Measurements from ENCODE around the gene FKBP10. TPM values are rescaled to one million over a fixed set of nuclear protein-coding genes. Genes with fewer than 3 reads are reported as not detected.

FKBP10 gene
- polyA plus RNA-seq, 1 of the 3 experiments (the other 2 are of a cell fraction), result 360 TPM

DNA sequence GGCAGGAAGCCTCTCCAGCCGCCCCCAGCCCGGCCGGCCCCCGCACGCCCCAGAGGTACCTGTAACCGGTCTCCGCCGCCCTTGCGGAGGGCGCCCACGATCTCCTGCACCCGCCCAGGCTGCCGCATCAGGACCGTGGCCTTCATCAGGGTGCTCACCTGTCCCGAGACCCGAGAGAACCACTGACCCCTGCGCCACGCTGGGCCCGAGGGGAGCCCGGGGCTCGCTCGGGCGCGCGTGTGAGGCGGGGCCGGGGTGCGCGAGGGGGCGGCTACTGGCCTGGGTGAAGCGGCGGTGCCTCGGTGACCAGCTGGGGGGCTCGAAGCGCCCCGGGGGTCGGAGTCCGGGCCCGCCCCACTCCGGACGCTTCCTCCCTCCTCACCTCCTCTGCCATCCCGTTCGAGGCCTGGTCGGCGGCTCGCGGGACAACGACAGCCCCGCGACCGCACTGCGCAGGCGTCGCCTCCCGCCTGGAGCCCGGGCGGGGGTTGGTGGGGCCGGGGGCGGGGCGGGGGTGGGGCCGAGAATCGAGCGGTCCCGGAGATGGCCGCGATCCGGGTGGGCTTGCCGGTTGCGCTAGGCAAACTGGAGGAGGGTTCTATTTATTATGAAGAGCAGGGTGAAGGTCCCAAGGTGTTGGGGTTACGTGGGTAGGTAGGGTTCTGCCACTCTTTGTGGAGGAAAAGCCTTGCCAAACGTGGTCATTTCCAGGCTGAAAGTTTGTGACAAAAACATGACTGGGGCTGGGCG is 23.2 kb downstream of the FKBP10 start, which contains the start of gene NT5C3B:
NT5C3B (minus strand) TSS at position 433 of the 750 bp plus-strand sequence; CDS start at position 394, 39 bp downstream.
- Histone ChIP-seq H3K4me3 (ENCODE audit: low read depth in 2 of 2, low read length in 1 of 2) (peak within 1 kb of the TSS; percentile 71 to 91), H3K27ac (ENCODE audit: low read depth in 2 of 2, low read length in 1 of 2) (peak within 1 kb of the TSS in 1 of 2 experiments; percentile 40; a peak in 1 of 4 replicates), H3K27me3 (ENCODE audit: insufficient read depth) (no peaks in the 10 kb centered on the region), H3K4me2 (peak within 1 kb of the TSS; percentile 95), H3K9me3 (no peaks in the 10 kb centered on the region), H3K4me1 (ENCODE audit: control insufficient read depth in 1 of 2, insufficient read depth in 2 of 2, low read depth in 1 of 2, low read length in 1 of 2) (peaks cover 0 to 8% of the 10 kb centered on the region in 2 experiments; a peak in 1 of 4 replicates), H3K79me2 (ENCODE audit: insufficient read depth) (peaks cover 20% of the 10 kb centered on the region; the same call in 1 of the 2 replicates), H3K9ac (peak within 1 kb of the TSS; percentile 82), H3K9me2 (no peaks in the 10 kb centered on the region), H2AFZ (ENCODE audit: low read depth) (peak within 1 kb of the TSS; percentile 96), H3K36me3 (replicated peaks in 1 of 2; ENCODE audit: control insufficient read depth in 1 of 2, insufficient read depth in 2 of 2, low read length in 1 of 2) (peaks cover 7 to 23% of the 10 kb centered on the region in 2 experiments), H3F3A (replicated peaks; ENCODE audit: insufficient read depth) (no peaks in the 10 kb centered on the region), H4K20me1 (ENCODE audit: insufficient read depth) (no peaks in the 10 kb centered on the region)
- TF ChIP-seq FOXJ3 (CRISPR knock-in tag; IDR thresholded peaks at IDR 0.05), result no peak
- TF ChIP-seq POLR2AphosphoS5 (IDR thresholded peaks at IDR 0.05; ENCODE audit: low read depth, low read length), result peak; percentile 41; the same call in 1 of the 2 replicates
- peak; percentile 70 for TF ChIP-seq NRF1 (IDR thresholded peaks at IDR 0.05; ENCODE audit: low read depth, low read length)
- TF ChIP-seq MXI1 (IDR thresholded peaks at IDR 0.05; ENCODE audit: low read depth, low read length), result peak; percentile 35; the same call in 1 of the 2 replicates
- 0 out of 2 replicates have a peak, but pooled peaks have one; percentile 22 for TF ChIP-seq SIN3A (IDR thresholded peaks at IDR 0.05; ENCODE audit: borderline replicate concordance, low read depth, low read length)
- no peak for TF ChIP-seq YY1 (IDR thresholded peaks at IDR 0.05; ENCODE audit: low read depth)
- ChIA-PET CTCF (interaction anchor here (1.5 to 1.8 kb wide), 4 partner anchors 10 to 124 kb away, joined by 4 to 8 read pairs (median 6); partner anchors contain the start of gene P3H4), POLR2A (interaction anchor here (1.1 to 2.2 kb wide), 2 partner anchors 25 to 29 kb away, joined by 3 to 6 read pairs; partner anchors contain the start of genes KLHL11 and P3H4)
- DNase-seq, result peak; percentile 98
- 2% methylated on average over 22 of the region's 72 CpGs for WGBS (ENCODE audit: low lambda C conversion rate)

DNA sequence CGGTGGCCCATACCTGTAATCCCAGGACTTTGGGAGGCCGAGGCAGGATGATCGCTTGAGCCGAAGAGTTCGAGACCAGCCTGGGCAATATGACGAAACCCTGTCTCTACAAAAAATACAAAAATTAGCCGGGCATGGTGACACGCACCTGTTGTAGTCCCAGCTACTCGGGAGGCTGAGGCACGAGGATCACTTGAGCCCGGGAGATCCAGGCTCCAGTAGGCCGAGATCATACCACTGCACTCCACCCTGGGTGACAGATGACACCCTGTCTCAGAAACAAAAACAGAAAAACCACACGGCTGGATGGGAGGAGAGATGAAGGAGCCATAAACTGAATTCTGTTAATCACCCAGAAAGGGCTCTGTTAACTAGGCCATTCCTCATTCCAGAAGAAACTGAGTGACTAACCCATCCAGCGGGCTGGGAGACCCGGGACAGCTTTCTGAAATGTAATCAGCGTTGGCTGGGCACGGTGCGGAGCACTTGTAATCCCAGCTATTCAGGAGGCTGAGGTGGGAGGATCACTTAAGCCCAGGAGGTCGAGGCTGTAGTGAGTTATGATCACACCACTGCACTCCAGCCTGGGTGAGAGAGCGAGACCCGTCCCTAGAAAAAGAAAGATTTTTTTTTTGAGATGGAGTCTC is 23.9 kb downstream of the FKBP10 start:
- Histone ChIP-seq H3F3A (replicated peaks; ENCODE audit: insufficient read depth) (no peaks in the 10 kb centered on the region), H3K9me2 (no peaks in the 10 kb centered on the region), H4K20me1 (ENCODE audit: insufficient read depth) (no peaks in the 10 kb centered on the region), H3K27ac (ENCODE audit: low read depth in 2 of 2, low read length in 1 of 2) (no peak overlapping the region; a peak in 1 of 4 replicates), H3K4me2 (peak overlapping the region; percentile 95), H3K9ac (0 out of 2 replicates have a peak overlapping the region, but pooled peaks have one; percentile 21), H3K79me2 (ENCODE audit: insufficient read depth) (peaks cover 20% of the 10 kb centered on the region; the same call in 1 of the 2 replicates), H3K4me3 (ENCODE audit: low read depth in 2 of 2, low read length in 1 of 2) (peak overlapping the region; percentile 71 to 91), H2AFZ (ENCODE audit: low read depth) (peak overlapping the region; percentile 96), H3K36me3 (replicated peaks in 1 of 2; ENCODE audit: control insufficient read depth in 1 of 2, insufficient read depth in 2 of 2, low read length in 1 of 2) (peaks cover 7 to 17% of the 10 kb centered on the region in 2 experiments), H3K27me3 (ENCODE audit: insufficient read depth) (no peaks in the 10 kb centered on the region), H3K9me3 (no peaks in the 10 kb centered on the region), H3K4me1 (ENCODE audit: control insufficient read depth in 1 of 2, insufficient read depth in 2 of 2, low read depth in 1 of 2, low read length in 1 of 2) (peaks cover 0 to 8% of the 10 kb centered on the region in 2 experiments; a peak in 1 of 4 replicates)
- POLR2A ChIA-PET, result interaction anchor here (1.1 to 2.2 kb wide), 2 partner anchors 25 to 28 kb away, joined by 3 to 6 read pairs; partner anchors contain the start of genes KLHL11 and P3H4
- 55% methylated on average over 21 of the region's 21 CpGs for WGBS (ENCODE audit: low lambda C conversion rate)
- CTCF ChIA-PET, result interaction anchor here (0.7 to 1.6 kb wide), 2 partner anchors 13 to 35 kb away, joined by 3 to 4 read pairs; no protein-coding TSS in a partner anchor
- TF ChIP-seq GABPA (IDR thresholded peaks at IDR 0.05; ENCODE audit: low read depth) (no peak), USF1 (IDR thresholded peaks at IDR 0.05; ENCODE audit: borderline replicate concordance, low read depth) (no peak), SMC3 (IDR thresholded peaks at IDR 0.05; ENCODE audit: low read depth, low read length) (no peak), RFX5 (IDR thresholded peaks at IDR 0.05; ENCODE audit: low read length) (no peak), RCOR1 (IDR thresholded peaks at IDR 0.05; ENCODE audit: low read length) (no peak), CTCF (IDR thresholded peaks at IDR 0.05) (no peak), RAD21 (IDR thresholded peaks at IDR 0.05; ENCODE audit: low read length) (no peak), NRF1 (IDR thresholded peaks at IDR 0.05; ENCODE audit: low read depth, low read length) (no peak), CHD2 (IDR thresholded peaks at IDR 0.05; ENCODE audit: low read length, partially characterized antibody) (no peak), TCF12 (IDR thresholded peaks at IDR 0.05) (no peak), TAF1 (IDR thresholded peaks at IDR 0.05; ENCODE audit: borderline replicate concordance, low read depth, low read length) (no peak), EZH2phosphoT487 (IDR thresholded peaks at IDR 0.05; ENCODE audit: borderline replicate concordance, low read depth) (no peak), ZBTB33 (IDR thresholded peaks at IDR 0.05; ENCODE audit: borderline replicate concordance, low read depth) (no peak)
- no peak for DNase-seq
